HepG2 (cell line): Measurements from ENCODE around the gene TRMT2A. TPM values are rescaled to one million over a fixed set of nuclear protein-coding genes. Genes with fewer than 3 reads are reported as not detected.

Source experiments
- IRF2 ChIP-seq: IDR thresholded peaks from 2 replicates; pipeline ENCODE4 v1.6.1; 2018; ENCODE audit warnings: missing genetic modification reagents, missing compliant biosample characterization
- JUND ChIP-seq: sonication (generic); formaldehyde crosslinking; IDR thresholded peaks from 2 replicates; pipeline ENCODE4 v1.8.0; 2022; ENCODE audit warnings: mild to moderate bottlenecking, missing genetic modification reagents
- NCOA2 ChIP-seq: sonication (generic); formaldehyde crosslinking; IDR thresholded peaks from 2 replicates; pipeline ENCODE4 v1.8.0; 2022; ENCODE audit warnings: inconsistent platforms
- SAFB2 ChIP-seq: sonication (generic); formaldehyde crosslinking; IDR thresholded peaks from 2 replicates; pipeline ENCODE4 v1.5.1; 2020; ENCODE audit warnings: missing genetic modification reagents, low read depth, mild to moderate bottlenecking, borderline replicate concordance
- THYN1 ChIP-seq: sonication (generic); formaldehyde crosslinking; IDR thresholded peaks from 2 replicates; pipeline ENCODE4 v1.8.1; 2023; ENCODE audit warnings: low read depth, mild to moderate bottlenecking, moderate library complexity, missing genetic modification reagents, borderline replicate concordance
- ZNF180 ChIP-seq: sonication (generic); formaldehyde crosslinking; IDR thresholded peaks from 2 replicates; pipeline ENCODE4 v1.4.0; 2020; ENCODE audit warnings: low read depth, missing genetic modification reagents, borderline replicate concordance
- ZNF274 ChIP-seq: sonication (generic); formaldehyde crosslinking; IDR thresholded peaks from 2 replicates; pipeline ENCODE4 v1.5.1; 2020; ENCODE audit warnings: mild to moderate bottlenecking, missing genetic modification reagents
- ZNF34 ChIP-seq: sonication (generic); formaldehyde crosslinking; IDR thresholded peaks from 2 replicates; pipeline ENCODE4 v1.4.0; 2020; ENCODE audit warnings: mild to moderate bottlenecking, missing genetic modification reagents, borderline replicate concordance
- ZNF354B ChIP-seq: sonication (generic); formaldehyde crosslinking; IDR thresholded peaks from 2 replicates; pipeline ENCODE4 v1.8.0; 2022; ENCODE audit warnings: mild to moderate bottlenecking, missing genetic modification reagents
- ZNF629 ChIP-seq: sonication (generic); formaldehyde crosslinking; conservative IDR thresholded peaks from 2 replicates; pipeline ENCODE4 v1.5.0; 2020; ENCODE audit warnings: missing genetic modification reagents
- ZNF691 ChIP-seq: sonication (generic); formaldehyde crosslinking; IDR thresholded peaks from 2 replicates; pipeline ENCODE4 v1.4.0; 2020; ENCODE audit warnings: missing genetic modification reagents, low read depth, mild to moderate bottlenecking, borderline replicate concordance
- ZNF788 ChIP-seq: sonication (generic); formaldehyde crosslinking; IDR thresholded peaks from 2 replicates; pipeline ENCODE4 v1.5.0; 2020; ENCODE audit warnings: mild to moderate bottlenecking, missing genetic modification reagents, borderline replicate concordance
- ZNF891 ChIP-seq: sonication (generic); formaldehyde crosslinking; IDR thresholded peaks from 2 replicates; pipeline ENCODE4 v1.5.0; 2020; ENCODE audit warnings: mild to moderate bottlenecking, missing genetic modification reagents
- polyA plus RNA-seq, 8 experiments: library from polyadenylated mRNA; depleted of rRNA in 3 of 8; stranded (reverse) in 7 of 8; unstranded in 1 of 8; fragments of >200 nt; fragmentation: Illumina TruSeq in 4 of 8; extraction: Trizol in 4 of 8; gene quantifications; 2 replicates each; pipeline versions ENCODE4 v1.2.1 to v1.2.3, GENCODE V29; 2011 to 2016; ENCODE audit warnings: low read depth in 4 of 8, missing spikeins in 1 of 8, mixed read lengths in 1 of 8; ENCODE audit not compliant: insufficient read depth in 1 of 8
- total RNA-seq, 5 experiments: library from RNA; depleted of rRNA; stranded (reverse); fragments of >200 nt; fragmentation: Illumina TruSeq; extraction: Trizol; gene quantifications; 2 replicates each; pipeline ENCODE4 v1.2.3, GENCODE V29; 2016; ENCODE audit warnings: low read depth in 1 of 5

The TRMT2A gene
- total and polyA plus RNA-seq, 2 of the 13 experiments (the other 11 are each of a cell fraction or from before 2014, with no cell fraction given), result 24.0 to 30.3 TPM

- TF ChIP-seq ZNF691, result no peak
- TF ChIP-seq THYN1 (CRISPR knock-in tag), result no peak
- no peak for TF ChIP-seq NCOA2 (CRISPR knock-in tag)
- no peak for TF ChIP-seq SAFB2
- TF ChIP-seq ZNF274 (CRISPR knock-in tag), result 0 out of 2 replicates have a peak, but pooled peaks have one; percentile 26
- TF ChIP-seq ZNF629 (CRISPR knock-in tag), result no peak
- no peak for TF ChIP-seq ZNF180 (CRISPR knock-in tag)
- TF ChIP-seq IRF2 (CRISPR knock-in tag), result no peak
- peak; percentile 36; the same call in 1 of the 2 replicates for TF ChIP-seq ZNF891 (CRISPR knock-in tag)
- TF ChIP-seq ZNF34 (CRISPR knock-in tag), result no peak
- no peak for TF ChIP-seq JUND (CRISPR knock-in tag)
- no peak for TF ChIP-seq ZNF788
- no peak for TF ChIP-seq ZNF354B (CRISPR knock-in tag)
Measured at GRCh38 chr22:20132686-20133246, 15.7 kb upstream of the TRMT2A start (continued).
